GM18868 (cell line): ENCODE measurements around the gene WDR73.
A peak's percentile ranks its signal among the peaks of the same experiment; 100 is the strongest.

Experiments used
- ATAC-seq: cut with Tn5 transposase; IDR thresholded peaks from one replicate; pipeline ENCODE4 v1.9.1; 2021; ENCODE audit warnings: mild to moderate bottlenecking, moderate library complexity; ENCODE audit not compliant: unreplicated experiment

WDR73 gene

DNA sequence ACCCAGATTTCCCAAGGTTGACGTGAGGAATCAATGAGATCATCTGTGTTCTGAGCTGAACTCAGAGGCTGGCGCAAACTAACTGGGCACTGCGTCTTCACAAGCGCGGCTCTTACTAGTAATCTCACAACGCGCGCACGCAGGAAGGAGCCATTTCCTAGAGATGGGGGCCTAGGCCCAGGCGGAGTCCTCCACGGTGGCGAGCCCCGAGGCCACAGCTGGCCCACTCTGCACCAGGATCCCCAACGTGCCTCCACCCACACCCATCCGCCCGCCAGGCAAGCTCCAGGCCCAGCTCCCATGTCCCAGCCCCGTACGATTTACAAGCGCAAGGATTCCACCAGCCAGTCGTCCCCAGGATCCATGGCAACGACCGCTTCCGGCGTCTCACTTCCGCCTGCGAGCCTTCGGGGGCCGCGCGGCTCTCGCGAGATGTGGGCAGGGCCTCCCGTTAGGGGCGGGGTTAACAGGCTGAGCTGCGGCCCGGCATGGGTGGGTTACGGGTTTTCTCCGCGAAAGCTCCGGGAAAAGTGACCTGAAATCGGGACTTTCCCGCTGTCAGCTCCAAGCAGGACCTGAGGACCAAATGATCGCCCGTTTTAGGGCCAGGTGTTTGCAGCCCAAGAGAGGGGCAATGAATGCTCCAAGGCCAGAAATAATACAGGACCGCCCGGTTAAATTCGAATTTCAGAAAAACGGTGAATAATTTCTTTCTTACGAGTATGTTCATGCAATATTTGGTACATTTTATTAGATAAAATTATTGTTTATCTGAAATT is at the start of gene WDR73:
TSS of gene WDR73 (minus strand) at position 374 of the 779 bp plus-strand sequence. CDS start at position 365, 9 bp downstream.
- ATAC-seq, result peak; percentile 82

DNA sequence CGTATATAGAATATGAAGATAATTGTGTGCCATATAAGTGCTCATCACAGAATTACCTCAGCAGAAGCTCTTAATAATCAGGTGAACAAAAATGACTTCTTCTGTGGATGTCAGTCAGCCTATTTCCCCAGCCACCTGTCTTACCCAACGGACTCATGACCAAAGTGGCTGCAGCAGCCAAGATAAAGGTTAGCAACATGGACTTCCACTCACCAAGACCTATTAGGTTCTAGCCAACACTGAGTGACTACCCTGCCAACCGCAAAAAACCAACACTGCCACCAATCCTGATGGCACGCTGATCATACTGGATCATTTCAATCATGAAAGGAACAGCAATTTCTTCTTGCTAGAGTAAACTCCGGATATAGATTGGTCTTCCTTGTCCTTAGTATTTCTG is 49.7 kb upstream of the WDR73 start:
- ATAC-seq, result no peak

GRCh38 chr15:84702961-84703482 is 48.9 kb upstream of the WDR73 start:
- no peak for ATAC-seq

DNA sequence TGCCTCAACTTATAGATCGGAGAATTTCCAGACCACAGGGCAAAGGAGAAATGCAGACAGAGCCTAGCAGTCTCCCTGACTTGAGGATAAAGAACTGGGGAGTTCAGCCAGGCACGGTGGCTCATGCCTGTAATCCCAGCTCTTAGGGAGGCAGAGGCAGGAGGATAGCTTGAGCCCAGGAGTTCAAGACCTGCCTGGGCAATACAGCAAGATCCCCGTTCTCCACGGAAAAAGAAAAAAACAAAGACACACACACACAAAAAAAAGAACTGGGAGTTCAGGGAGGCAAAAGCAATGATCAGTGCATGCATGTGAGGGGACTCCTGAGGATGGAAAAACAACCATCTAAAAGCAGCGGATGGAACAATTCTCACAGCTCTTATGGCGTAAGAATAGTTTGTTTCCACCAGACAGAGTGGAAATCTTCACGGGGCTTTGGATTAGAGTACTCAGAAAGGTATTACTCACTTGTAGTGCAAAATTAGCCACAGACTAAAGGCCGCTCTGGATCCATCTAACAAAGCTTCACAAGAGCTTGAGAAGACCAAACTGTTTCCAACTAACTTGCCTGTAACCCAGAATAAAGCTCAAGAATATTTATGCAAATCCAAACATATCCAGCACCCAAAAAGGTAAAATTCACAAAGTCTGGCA is 45.6 kb upstream of the WDR73 start:
- no peak for ATAC-seq

DNA sequence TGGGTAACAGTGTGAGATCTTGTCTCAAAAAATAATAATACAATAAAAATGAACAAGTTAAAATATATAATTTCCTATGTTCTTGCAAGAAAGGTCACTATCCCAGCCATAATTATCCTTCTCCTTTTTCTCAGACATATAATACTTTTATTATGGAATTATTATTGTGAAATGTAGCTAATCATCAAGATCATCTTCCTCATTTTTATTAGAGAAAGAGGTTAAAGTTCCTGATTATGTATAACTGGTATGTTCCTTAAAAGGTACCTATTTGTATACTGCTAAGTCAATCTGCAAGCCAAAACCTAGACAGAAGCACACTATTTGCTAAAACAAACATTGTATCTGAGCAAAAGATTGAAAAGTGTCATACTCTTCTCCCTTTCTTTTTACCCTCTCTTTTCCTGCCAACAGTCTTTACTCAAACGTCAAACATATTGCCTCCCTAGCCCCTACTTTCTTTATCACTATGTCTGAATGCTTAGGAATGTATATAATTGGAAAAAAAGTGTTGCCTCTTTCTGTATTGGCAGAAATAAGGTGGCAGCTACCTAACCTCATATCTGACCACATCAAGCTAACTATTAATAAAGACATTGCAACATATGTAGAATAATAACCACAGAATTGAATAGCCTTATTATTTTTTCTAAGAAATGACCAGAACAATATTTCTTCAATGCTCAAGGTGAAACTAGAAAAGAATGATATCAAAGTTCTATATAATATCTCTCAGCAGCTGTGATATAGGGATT is 43.3 kb upstream of the WDR73 start:
- no peak for ATAC-seq

DNA sequence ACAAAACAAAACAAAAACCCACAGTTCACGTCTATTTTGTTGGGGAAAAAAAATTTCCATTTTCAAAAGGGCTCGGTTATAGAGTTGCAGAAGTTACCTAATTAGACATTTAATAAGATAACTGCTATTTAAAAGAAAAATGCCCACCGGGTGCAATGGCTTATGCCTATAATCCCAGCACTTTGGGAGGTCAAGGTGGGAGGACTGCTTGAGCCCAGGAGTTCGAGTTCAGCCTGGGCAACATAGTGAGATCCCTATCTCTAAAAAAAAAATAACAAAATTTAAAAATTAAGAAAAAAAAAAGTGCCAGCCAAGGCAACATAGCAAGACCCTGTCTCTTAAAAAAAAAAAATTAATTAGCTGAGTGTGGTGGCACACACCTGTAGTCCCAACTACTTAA is 42.7 kb upstream of the WDR73 start:
- no peak for ATAC-seq

DNA sequence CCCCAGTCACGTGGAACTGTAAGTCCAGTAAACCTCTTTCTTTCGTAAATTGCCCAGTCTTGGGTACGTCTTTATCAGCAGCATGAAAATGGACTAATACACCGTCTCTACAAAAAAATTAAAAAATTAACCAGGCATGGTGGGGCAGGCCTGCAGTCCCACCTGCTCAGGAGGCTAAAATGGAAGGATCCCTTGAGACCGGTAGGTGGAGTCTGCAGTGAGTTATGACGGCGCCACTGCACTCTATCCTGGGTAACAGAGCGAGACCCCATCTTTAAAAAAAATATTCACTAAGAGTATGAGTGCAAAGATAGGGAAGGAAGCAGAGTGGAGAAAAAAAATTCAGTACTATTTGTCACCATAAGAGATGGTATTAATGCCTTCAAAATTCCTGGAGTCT is 36.3 kb upstream of the WDR73 start:
- ATAC-seq, result no peak

DNA sequence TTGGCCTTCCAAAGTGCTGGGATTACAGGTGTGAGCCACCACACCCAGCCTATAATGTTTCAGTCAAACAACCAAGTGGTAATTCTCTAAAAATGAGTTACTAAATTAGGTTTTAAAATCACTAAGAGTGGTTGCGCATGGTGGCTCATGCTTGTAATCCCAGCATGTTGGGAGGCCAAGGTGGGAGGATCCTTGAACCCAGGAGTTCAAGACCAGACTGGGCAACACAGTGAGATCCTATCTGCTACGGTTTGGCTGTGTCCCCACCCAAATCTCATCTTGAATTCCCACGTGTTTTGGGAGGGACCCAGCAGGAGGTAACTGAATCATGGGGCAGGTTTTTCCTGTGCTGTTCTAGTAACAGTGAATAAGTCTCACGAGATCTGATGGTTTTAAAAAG is 35.8 kb upstream of the WDR73 start:
- ATAC-seq, result no peak

GRCh38 chr15:84686446-84686845 is 32.4 kb upstream of the WDR73 start:
- ATAC-seq, result peak; percentile 72

- no peak for ATAC-seq
Observed at GRCh38 chr15:84685304-84685703, 31.2 kb upstream of the WDR73 start.

DNA sequence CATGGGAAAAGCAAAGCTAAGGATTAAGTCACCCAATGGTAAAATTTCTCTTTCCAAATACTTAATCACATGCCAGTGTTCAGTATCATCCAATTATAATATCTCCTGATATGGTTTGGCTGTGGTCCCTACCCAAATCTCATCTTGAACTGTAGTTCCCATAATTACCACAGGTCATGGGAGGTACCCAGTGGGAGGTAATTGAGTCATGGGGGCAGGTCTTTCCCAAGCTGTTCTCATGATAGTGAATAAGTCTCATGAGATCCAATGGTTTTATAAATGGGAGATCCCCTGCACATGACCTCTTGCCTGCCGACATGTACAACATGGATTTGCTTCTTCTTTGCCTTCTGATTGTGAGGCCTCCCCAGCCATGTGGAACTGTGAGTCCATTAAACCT is 30.0 kb upstream of the WDR73 start:
- no peak for ATAC-seq

DNA sequence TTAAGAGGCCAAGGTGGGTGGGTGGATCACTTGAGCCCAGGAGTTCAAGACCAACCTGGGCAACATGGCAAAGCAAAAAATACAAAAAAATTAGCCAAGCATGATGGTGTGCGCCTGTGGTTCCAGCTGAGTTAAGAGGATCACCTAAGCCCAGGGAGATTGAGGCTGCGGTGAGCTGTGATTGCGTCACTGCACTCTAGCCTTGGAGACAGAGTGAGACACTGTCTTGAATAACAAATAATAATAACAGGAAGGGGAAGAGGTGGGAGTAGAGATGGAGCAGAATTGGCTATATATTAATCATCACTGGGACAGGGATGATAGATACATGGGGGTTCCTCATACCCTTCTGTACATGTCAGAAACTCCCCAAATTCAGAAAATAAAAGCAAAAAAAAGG is 27.7 kb upstream of the WDR73 start:
- ATAC-seq, result no peak

DNA sequence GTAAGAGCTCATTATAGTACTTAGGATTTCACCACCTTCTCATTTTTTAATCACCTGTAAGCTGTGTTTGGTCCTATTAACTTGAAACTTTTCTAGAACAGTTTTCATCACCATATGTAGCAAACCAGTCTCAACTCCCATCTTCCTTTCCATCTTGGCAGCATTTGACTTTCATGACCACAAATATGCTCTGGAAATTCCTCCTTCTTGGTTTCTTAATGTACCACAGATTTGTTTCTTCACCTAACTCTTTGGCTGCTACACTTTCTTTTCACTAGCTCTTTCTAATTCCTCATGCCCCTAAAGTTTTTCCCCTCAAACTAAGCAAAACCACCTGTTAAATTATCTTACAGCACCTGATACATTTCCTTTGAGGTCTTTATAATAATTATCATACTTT is 17.1 kb upstream of the WDR73 start:
- no peak for ATAC-seq

DNA sequence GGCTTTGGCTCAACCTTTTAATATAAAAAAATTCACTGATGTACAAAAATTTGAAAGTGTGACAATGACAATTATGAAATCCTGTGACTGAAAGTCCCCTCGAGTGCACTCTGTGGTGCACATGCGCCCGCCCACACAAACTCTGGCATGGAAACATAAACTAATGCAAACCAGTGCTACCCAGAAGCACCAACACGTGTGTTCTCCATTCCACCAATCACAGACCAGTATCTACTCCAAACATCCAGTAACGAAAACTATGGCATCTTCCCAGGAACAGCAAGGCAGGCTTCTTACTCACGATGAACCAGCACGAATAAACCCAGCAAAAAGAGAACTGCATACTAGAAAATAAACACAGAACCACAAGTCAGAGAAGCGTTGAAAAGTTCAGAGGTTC is 15.6 kb upstream of the WDR73 start:
- no peak for ATAC-seq

GRCh38 chr15:84668221-84668982 is 14.3 kb upstream of the WDR73 start:
- no peak for ATAC-seq

GRCh38 chr15:84666373-84666772 is 12.3 kb upstream of the WDR73 start:
- ATAC-seq, result no peak

- no peak for ATAC-seq
Observed at GRCh38 chr15:84661001-84661400, 6.9 kb upstream of the WDR73 start.

DNA sequence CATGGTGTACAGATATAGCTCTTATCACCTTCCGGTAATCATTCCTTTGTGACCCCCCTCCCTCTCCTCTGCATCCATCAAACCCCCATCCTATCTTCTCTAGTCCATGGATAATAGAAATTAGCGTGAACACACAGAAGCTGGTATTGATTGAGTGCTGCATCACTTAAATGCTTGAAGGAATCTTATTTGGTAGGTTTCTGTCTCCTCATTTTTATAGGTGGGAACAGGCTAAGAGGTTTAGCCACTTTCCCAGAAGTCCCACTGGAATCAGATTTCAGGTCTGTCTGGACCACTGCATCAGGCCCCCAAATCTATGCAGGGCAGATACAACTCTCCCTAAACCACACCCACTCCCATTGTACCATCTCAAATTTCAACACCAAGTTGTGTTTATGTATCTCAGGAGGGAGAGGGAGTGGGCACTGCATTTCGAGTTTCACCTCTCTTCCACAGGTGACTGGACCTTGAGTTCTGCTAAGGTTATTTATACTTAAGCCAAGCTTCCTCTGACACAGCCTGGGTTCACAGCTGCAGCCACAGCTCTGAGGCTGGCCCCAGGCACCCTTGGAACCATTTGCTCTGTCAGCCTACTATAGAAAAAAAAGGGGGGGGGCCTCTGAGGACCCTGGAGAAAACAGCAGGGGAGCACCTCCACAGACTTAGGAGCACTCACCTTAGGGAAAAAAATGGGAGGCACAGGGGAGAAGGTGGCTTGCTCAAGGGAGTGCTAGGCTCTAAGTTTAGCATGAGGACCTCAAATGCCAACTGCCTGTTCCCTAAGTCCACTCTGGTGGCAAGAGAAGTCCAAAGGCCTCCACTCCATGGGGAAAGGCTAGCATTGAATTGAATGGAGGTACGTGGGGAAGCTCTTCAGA is 6.1 kb upstream of the WDR73 start:
- no peak for ATAC-seq

GRCh38 chr15:84658788-84659411 is 4.8 kb upstream of the WDR73 start:
- ATAC-seq, result no peak
